HepG2 (cell line): ENCODE results near the gene TPRN. TPM values are rescaled to one million over a fixed set of nuclear protein-coding genes. Genes with fewer than 3 reads are reported as not detected.

Experiments
- AKAP8 ChIP-seq: sonication (generic); formaldehyde crosslinking; IDR thresholded peaks from 2 replicates; pipeline ENCODE4 v1.5.1; 2020; ENCODE audit warnings: mild to moderate bottlenecking, missing genetic modification reagents
- CEBPB ChIP-seq: IDR thresholded peaks from 2 replicates; pipeline ENCODE4 v1.6.1; 2011; ENCODE audit warnings: low read depth, low read length, improper control_type of control experiment, borderline replicate concordance
- CHD2 ChIP-seq: IDR thresholded peaks from 2 replicates; pipeline ENCODE4 v1.6.1; 2011; ENCODE audit warnings: low read depth, low read length, improper control_type of control experiment
- HOXA9 ChIP-seq: sonication (generic); formaldehyde crosslinking; IDR thresholded peaks from 2 replicates; pipeline ENCODE4 v1.8.1; 2022; ENCODE audit warnings: missing genetic modification reagents, mild to moderate bottlenecking, moderate library complexity, borderline replicate concordance
- MIER3 ChIP-seq: IDR thresholded peaks from 2 replicates; pipeline ENCODE4 v1.6.1; 2016; ENCODE audit warnings: missing compliant biosample characterization, borderline replicate concordance
- MNT ChIP-seq: fragments of 450-650 bp; IDR thresholded peaks from 2 replicates; pipeline ENCODE4 v1.6.1; 2016
- NCOA1 ChIP-seq: sonication (generic); formaldehyde crosslinking; IDR thresholded peaks from 2 replicates; pipeline ENCODE4 v1.9.0; 2021; ENCODE audit warnings: missing genetic modification reagents
- RARA ChIP-seq: IDR thresholded peaks from 2 replicates; pipeline ENCODE4 v1.6.1; 2016; ENCODE audit warnings: missing genetic modification reagents, missing compliant biosample characterization
- RBFOX2 ChIP-seq: fragments of 200-400 bp; formaldehyde crosslinking; IDR thresholded peaks from 2 replicates; pipeline ENCODE4 v1.6.1; 2017; ENCODE audit warnings: low read depth, mild to moderate bottlenecking, low read length
- RFX3 ChIP-seq: IDR thresholded peaks from 2 replicates; pipeline ENCODE4 v1.6.1; 2016; ENCODE audit warnings: missing biosample characterization, missing genetic modification reagents
- SIX1 ChIP-seq: sonication (generic); formaldehyde crosslinking; IDR thresholded peaks from 2 replicates; pipeline ENCODE4 v1.4.0; 2020; ENCODE audit warnings: missing genetic modification reagents, borderline replicate concordance
- SKIL ChIP-seq: sonication (generic); formaldehyde crosslinking; IDR thresholded peaks from 2 replicates; pipeline ENCODE4 v1.8.0; 2022; ENCODE audit warnings: missing genetic modification reagents, mild to moderate bottlenecking, moderate library complexity, borderline replicate concordance
- STAG1 ChIP-seq: sonication (generic); formaldehyde crosslinking; IDR thresholded peaks from 2 replicates; pipeline ENCODE4 v1.4.0; 2020; ENCODE audit warnings: missing genetic modification reagents
- SUZ12 ChIP-seq: fragments of 150-350 bp; IDR thresholded peaks from 2 replicates; pipeline ENCODE4 v1.6.1; 2014; ENCODE audit warnings: low read depth, low read length
- ZFP41 ChIP-seq: sonication (generic); formaldehyde crosslinking; IDR thresholded peaks from 2 replicates; pipeline ENCODE4 v1.4.0; 2020; ENCODE audit warnings: mild to moderate bottlenecking, missing genetic modification reagents, borderline replicate concordance
- ZNF101 ChIP-seq: sonication (generic); formaldehyde crosslinking; IDR thresholded peaks from 2 replicates; pipeline ENCODE4 v1.4.0; 2020; ENCODE audit warnings: mild to moderate bottlenecking, low read depth, missing genetic modification reagents, borderline replicate concordance
- ZNF383 ChIP-seq: sonication (generic); formaldehyde crosslinking; IDR thresholded peaks from 2 replicates; pipeline ENCODE4 v1.4.0; 2020; ENCODE audit warnings: missing genetic modification reagents, mild to moderate bottlenecking, borderline replicate concordance
- ZNF557 ChIP-seq: sonication (generic); formaldehyde crosslinking; IDR thresholded peaks from 2 replicates; pipeline ENCODE4 v1.4.0; 2020; ENCODE audit warnings: missing genetic modification reagents
- ZNF563 ChIP-seq: sonication (generic); formaldehyde crosslinking; IDR thresholded peaks from 2 replicates; pipeline ENCODE4 v1.8.0; 2022; ENCODE audit warnings: mild to moderate bottlenecking, moderate library complexity, missing genetic modification reagents
- ZNF589 ChIP-seq: sonication (generic); formaldehyde crosslinking; conservative IDR thresholded peaks from 2 replicates; pipeline ENCODE4 v1.8.0; 2022; ENCODE audit warnings: mild to moderate bottlenecking, moderate library complexity, missing genetic modification reagents
- ZNF761 ChIP-seq: sonication (generic); formaldehyde crosslinking; conservative IDR thresholded peaks from 2 replicates; pipeline ENCODE4 v1.4.0; 2020; ENCODE audit warnings: mild to moderate bottlenecking, missing genetic modification reagents
- ZSCAN9 ChIP-seq: IDR thresholded peaks from 2 replicates; pipeline ENCODE4 v1.6.1; 2016; ENCODE audit warnings: borderline replicate concordance
- polyA plus RNA-seq, 8 experiments: library from polyadenylated mRNA; depleted of rRNA in 3 of 8; stranded (reverse) in 7 of 8; unstranded in 1 of 8; fragments of >200 nt; fragmentation: Illumina TruSeq in 4 of 8; extraction: Trizol in 4 of 8; gene quantifications; 2 replicates each; pipeline versions ENCODE4 v1.2.1 to v1.2.3, GENCODE V29; 2011 to 2016; ENCODE audit warnings: low read depth in 4 of 8, missing spikeins in 1 of 8, mixed read lengths in 1 of 8; ENCODE audit not compliant: insufficient read depth in 1 of 8
- total RNA-seq, 5 experiments: library from RNA; depleted of rRNA; stranded (reverse); fragments of >200 nt; fragmentation: Illumina TruSeq; extraction: Trizol; gene quantifications; 2 replicates each; pipeline ENCODE4 v1.2.3, GENCODE V29; 2016; ENCODE audit warnings: low read depth in 1 of 5
- TF ChIP-seq, protein P1 (sequence below): IDR thresholded peaks from 2 replicates; pipeline ENCODE4 v1.6.1; 2016; ENCODE audit warnings: missing biosample characterization, missing genetic modification reagents, low read depth
- TF ChIP-seq, protein P2 (sequence below): sonication (generic); formaldehyde crosslinking; IDR thresholded peaks from 2 replicates; pipeline ENCODE4 v1.4.0; 2020; ENCODE audit warnings: mild to moderate bottlenecking, low read depth, missing genetic modification reagents

TPRN gene
- total and polyA plus RNA-seq, 2 of the 13 experiments (the other 11 are each of a cell fraction or from before 2014, with no cell fraction given): 10.1 to 19.2 TPM

DNA sequence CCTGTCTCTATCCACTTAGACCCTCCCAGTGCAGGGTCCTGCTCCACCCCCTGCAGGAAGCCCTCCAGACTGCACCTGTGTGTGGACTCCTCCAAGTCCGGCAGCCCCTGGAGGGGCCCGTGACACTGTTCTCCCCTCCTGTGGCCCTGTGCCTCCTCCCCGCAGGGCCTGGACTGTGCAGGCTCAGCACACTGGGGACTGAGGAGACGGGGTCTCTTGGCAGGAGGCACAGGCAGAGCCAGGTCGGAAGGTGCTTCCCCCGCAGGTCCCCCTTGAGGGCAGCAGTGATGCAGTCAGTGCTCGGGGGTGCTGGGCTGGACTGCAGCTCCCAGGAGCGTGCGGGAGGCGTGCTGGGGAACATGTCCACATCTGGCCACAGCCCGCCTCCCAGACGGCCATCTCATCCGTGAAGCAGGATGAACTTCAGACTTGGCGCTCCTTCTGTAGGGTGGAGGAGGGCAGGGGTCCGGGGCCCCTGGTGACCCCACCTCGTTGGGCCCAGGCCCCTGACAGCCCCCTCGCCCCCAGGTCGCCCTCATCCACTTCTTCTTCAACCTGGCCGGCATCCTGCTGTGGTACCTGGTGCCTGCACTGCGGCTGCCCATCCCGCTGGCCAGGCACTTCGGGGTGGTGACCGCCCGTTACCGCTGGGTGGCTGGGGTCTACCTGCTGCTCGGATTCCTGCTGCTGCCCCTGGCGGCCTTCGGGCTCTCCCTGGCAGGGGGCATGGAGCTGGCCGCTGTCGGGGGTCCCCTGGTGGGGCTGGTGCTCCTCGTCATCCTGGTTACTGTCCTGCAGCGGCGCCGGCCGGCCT, 35.1 kb upstream of the TPRN start (continued):
- TF ChIP-seq, protein P1, sequence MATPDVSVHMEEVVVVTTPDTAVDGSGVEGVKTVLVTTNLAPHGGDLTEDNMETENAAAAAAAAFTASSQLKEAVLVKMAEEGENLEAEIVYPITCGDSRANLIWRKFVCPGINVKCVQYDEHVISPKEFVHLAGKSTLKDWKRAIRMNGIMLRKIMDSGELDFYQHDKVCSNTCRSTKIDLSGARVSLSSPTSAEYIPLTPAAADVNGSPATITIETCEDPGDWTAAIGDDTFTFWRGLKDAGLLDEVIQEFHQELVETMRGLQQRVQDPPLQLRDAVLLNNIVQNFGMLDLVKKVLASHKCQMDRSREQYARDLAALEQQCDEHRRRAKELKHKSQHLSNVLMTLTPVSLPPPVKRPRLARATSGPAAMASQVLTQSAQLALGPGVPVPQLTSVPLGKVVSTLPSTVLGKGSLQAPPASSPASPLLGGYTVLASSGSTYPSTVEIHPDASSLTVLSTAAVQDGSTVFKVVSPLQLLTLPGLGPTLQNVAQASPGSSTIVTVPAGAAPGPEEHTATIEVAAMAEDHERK (CRISPR knock-in tag): no peak
- no peak for TF ChIP-seq AKAP8 (CRISPR knock-in tag)
- TF ChIP-seq, protein P2, sequence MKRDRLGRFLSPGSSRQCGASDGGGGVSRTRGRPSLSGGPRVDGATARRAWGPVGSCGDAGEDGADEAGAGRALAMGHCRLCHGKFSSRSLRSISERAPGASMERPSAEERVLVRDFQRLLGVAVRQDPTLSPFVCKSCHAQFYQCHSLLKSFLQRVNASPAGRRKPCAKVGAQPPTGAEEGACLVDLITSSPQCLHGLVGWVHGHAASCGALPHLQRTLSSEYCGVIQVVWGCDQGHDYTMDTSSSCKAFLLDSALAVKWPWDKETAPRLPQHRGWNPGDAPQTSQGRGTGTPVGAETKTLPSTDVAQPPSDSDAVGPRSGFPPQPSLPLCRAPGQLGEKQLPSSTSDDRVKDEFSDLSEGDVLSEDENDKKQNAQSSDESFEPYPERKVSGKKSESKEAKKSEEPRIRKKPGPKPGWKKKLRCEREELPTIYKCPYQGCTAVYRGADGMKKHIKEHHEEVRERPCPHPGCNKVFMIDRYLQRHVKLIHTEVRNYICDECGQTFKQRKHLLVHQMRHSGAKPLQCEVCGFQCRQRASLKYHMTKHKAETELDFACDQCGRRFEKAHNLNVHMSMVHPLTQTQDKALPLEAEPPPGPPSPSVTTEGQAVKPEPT (CRISPR knock-in tag): no peak
- 0 out of 2 replicates have a peak, but pooled peaks have one; percentile 4 for TF ChIP-seq MNT
- TF ChIP-seq MIER3 (CRISPR knock-in tag): peak; percentile 25; the same call in 1 of the 2 replicates
- TF ChIP-seq ZNF101 (CRISPR knock-in tag): no peak
- TF ChIP-seq RFX3: no peak
- TF ChIP-seq ZFP41 (CRISPR knock-in tag): no peak
- TF ChIP-seq ZNF761 (CRISPR knock-in tag): no peak
- TF ChIP-seq ZNF563: no peak
- TF ChIP-seq ZSCAN9 (CRISPR knock-in tag): no peak
- 0 out of 2 replicates have a peak, but pooled peaks have one; percentile 3 for TF ChIP-seq ZNF589 (CRISPR knock-in tag)
- peak; percentile 56; the same call in 1 of the 2 replicates for TF ChIP-seq SKIL (CRISPR knock-in tag)
- 0 out of 2 replicates have a peak, but pooled peaks have one; percentile 23 for TF ChIP-seq NCOA1 (CRISPR knock-in tag)
- peak; percentile 45; the same call in 1 of the 2 replicates for TF ChIP-seq RARA (CRISPR knock-in tag)
- no peak for TF ChIP-seq RBFOX2
- TF ChIP-seq CEBPB: no peak
- no peak for TF ChIP-seq SUZ12
- TF ChIP-seq STAG1: no peak; the same call in none of the 2 replicates
- TF ChIP-seq ZNF557: no peak
- no peak for TF ChIP-seq SIX1 (CRISPR knock-in tag)
- TF ChIP-seq ZNF383 (CRISPR knock-in tag): no peak
- TF ChIP-seq CHD2: no peak
- no peak for TF ChIP-seq HOXA9 (CRISPR knock-in tag)
